Renal pelvis (tissue), 4 donors: ENCODE measurements around the gene ORAI2. TPM values are rescaled to one million over a fixed set of nuclear protein-coding genes. Genes with fewer than 3 reads are reported as not detected.
"Not testable (repeated sequence)": the region's sequence is repeated elsewhere in the genome, so short reads cannot be mapped to it uniquely, and the experiment has no call there.

Experiments
- DNase-seq: peaks from one replicate; pipeline ENCODE4 v3.0.0-alpha.2; 2013
- polyA plus RNA-seq, 3 donors: library from polyadenylated mRNA; unstranded; fragments of 120-200 nt; gene quantifications; one replicate each; pipeline ENCODE4 v1.2.1, GENCODE V29; 2013; ENCODE audit not compliant: insufficient read length in 3 of 3

Gene ORAI2
- polyA plus RNA-seq, 3 donors, result 22.6 to 28.1 (median 26.2) TPM

GRCh38 chr7:102467581-102468477 lies 34.5 kb downstream of the ORAI2 start:
- no peak for DNase-seq

GRCh38 chr7:102468478-102469350 lies 35.3 kb downstream of the ORAI2 start:
- DNase-seq, result no peak

GRCh38 chr7:102469351-102469971 lies 36.1 kb downstream of the ORAI2 start:
- no peak for DNase-seq

- DNase-seq, result no peak
These were observed 36.8 kb downstream of the ORAI2 start for GRCh38 chr7:102469972-102470825.

- DNase-seq, result no peak
These were observed 38.4 kb downstream of the ORAI2 start for GRCh38 chr7:102471791-102472125.

GRCh38 chr7:102472126-102473041 lies 39.0 kb downstream of the ORAI2 start:
- DNase-seq, result no peak

DNA sequence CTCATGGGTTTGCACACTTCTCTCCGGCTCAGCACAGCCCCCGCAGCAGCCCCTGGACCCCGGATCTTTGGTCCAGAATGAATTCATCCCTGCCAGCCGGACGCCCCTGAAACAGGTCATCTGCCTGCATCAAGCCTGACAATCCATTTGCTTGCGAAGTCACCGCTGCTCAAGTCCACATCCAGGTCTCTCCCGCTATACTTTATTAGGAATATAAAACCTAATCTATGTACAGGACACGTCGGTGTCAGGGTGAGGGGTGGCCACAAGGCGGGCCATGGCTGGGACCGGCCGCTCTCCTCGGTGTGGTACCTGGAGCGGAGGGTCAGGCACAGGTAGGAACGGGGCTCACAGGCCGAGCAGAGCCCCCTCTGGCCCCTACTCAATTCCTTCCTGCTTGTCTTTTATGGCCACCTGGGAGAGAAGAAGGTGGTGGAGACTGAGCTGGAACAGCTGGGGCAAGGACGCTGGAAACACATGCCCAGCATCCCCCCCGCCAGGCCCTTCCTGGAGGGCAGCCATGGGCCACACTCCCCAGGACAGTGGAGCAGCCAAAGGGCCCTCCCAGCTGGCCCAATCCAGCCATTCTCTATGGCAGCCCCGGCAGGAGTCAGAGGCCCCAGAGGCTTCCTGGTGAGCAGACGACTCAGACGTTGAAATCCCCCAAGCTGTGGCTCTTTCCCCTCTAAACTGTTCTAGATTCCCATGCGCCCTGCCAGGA lies 40.1 kb downstream of the ORAI2 start:
- DNase-seq, result no peak

GRCh38 chr7:102474116-102474515 lies 40.7 kb downstream of the ORAI2 start:
- DNase-seq, result not testable (repeated sequence)

DNA sequence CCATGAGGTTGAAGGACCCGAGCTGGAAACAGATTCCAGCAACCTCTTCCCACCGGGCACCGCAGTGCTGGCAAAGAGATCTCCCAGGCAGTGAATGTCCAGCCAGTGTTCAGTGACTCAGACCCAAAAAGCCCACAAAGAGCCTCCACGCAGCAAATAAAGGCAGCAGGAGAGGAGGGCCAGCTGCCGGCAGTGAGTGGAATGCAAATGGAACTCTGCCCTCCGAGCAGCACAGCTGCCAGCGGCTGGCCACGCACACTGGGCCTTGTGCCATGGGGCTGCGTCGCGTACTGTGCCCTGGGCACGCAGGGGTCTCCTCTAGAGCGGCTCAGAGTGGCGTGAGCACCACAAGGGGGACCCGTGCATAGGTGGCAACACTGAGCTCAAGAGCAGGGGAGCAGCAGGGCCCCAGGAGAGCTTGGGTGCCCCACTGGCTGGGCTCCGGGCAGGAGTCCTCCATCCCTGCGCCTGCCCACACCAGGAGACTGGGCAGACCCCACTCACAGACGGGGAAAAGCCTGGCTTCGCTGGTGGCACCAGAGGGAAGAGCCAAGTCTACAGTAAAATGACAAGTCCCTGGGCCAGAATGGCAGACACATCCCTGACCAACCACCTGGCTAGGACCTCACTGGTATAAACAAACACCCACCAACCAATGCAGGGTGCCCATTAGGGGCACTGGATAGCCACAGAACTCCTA lies 41.5 kb downstream of the ORAI2 start:
- DNase-seq, result not testable (repeated sequence)

- peak; percentile 85 for DNase-seq
These were observed 45.2 kb downstream of the ORAI2 start, which contains the start of gene POLR2J for GRCh38 chr7:102478314-102479208. TSS of gene POLR2J (minus strand) at chr7:102478922. CDS start at chr7:102478860, 62 bp downstream.

DNA sequence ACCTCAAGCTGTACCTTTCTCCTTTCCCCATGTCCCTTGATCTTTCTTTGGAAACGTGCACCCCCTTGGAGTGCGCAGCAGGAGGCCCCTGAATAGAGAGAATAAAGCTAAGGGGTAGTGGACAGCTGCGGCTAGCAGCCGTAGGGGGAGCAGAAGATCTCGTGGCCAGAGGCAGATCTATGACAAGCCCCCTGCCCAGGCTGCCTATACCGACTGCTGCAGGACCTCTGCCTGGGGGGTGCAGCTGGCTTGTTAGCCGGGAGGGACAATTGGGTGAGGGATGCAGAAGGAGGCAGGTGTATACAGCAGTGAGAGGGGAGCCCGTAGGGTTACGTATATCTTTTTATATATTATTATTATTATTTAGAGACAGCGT lies 45.8 kb downstream of the ORAI2 start:
- not testable (repeated sequence) for DNase-seq

DNA sequence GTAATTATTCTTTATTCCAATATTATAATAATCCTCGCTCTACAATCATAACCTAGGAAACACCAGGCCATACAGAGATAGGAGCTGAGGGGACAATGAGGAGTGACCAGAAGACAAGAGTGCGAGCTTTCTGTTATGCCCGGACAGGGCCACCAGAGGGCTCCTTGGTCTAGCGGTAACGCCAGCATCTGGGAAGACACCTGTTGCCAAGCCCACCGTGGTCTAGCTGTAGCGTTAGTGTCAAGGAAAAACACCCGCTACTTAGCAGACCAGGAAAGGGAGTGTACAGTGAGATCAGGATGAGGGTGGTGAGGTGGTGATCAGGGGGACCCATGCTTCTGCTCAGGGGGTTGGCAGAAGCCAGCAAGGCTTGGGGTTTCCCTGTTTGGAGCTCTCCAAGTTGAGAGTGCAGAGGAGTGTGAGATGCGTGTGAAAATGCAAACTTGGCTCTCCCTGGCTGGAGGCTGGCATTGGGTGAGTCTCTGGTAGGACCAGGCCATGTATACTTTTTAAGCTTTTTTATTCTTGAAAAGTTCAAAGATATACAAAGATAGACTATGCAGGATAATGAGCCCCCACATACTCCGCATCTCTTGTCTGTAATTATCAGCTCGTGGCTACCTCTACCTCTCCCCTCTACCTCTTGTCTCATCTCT lies 46.7 kb downstream of the ORAI2 start:
- not testable (repeated sequence) for DNase-seq

DNA sequence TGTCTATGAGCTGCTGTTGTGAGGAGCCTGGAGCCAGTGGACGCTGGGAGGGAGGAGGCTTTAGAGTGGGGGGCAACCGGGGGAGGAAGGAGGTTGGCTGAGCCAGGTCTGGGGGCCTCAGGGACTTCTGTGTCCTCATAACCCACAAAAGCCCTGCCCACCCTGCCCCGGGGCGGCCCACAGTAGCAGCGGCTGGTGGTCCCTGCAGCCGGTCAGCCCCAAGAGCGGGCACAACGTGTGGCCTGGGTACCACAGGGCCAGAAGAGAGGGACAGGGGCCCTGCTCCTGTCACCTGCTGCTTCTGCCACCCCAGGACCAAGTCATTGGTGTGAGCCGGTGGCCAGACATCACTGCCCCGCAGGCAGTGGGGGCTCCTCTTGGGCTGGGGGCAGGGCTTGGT lies 48.6 kb downstream of the ORAI2 start:
- DNase-seq, result not testable (repeated sequence)

- not testable (repeated sequence) for DNase-seq
These were observed 50.9 kb downstream of the ORAI2 start for GRCh38 chr7:102484317-102484716.

- DNase-seq, result not testable (repeated sequence)
These were observed 57.2 kb downstream of the ORAI2 start for GRCh38 chr7:102490529-102491075.

DNA sequence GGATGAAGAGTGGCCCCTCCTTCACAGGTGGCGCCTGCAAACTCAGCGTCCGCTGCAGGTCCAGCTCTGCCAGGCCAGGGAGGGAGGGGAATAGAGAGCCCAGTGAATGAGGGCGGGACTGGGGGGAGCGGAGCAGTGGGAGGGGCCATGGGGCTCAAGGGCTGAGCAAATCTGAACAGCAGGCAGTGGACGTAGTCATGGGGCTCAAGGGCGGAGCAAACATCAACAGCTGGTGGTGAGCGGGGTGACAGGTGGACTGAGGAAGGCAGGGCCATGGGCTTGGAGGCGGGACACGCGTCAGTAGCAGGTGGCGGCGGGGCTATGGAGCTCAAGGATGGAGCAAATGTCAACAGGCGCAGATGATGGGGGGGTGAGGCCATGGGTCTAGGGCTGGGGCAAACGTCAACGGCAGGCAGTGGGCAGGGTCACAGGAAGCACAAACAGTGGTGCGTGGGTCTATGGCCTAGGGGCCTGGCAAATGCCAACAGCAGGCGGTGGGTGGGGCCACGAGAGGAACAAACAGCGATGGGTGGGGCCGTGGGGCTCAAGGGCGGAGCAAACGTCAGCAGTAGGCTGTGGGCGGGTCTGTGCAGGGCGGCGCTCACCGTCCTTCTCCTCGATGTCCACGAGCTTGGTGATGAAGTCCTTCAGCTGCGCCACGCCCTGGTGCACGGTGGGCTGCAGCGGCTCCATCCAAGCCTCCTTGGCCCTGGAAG lies 60.0 kb downstream of the ORAI2 start:
- DNase-seq, result not testable (repeated sequence)
